BJ (cell line): ENCODE data around the gene KRTAP5-7. TPM values are rescaled to one million over a fixed set of nuclear protein-coding genes. Genes with fewer than 3 reads are reported as not detected.

Experiments used
- CTCF ChIA-PET: fragments of 350-600 bp; formaldehyde crosslinking; extraction: SDS; loops from one replicate; lab custom pipeline; 2021; ENCODE audit warnings: antibody characterized with exemption, inconsistent platforms; lab: Yijun Ruan, JAX
- POLR2A ChIA-PET: fragments of 300-600 bp; sonication (Branson Sonifier 250); formaldehyde crosslinking; extraction: SDS; loops from one replicate; lab custom pipeline; 2021; ENCODE audit warnings: antibody characterized with exemption; lab: Charles Lee
- DNase-seq: peaks from one replicate; pipeline ENCODE4 v3.0.0-alpha.2; 2011; ENCODE audit warnings: low read depth
- H3K27me3 ChIP-seq: 2 replicates; pipeline ENCODE4 v1.6.0; 2011; ENCODE audit warnings: low read length; ENCODE audit not compliant: control insufficient read depth, insufficient read depth
- H3K36me3 ChIP-seq: 2 replicates; pipeline ENCODE4 v1.5.1; 2011; ENCODE audit warnings: low read length; ENCODE audit not compliant: control insufficient read depth, insufficient read depth
- H3K4me3 ChIP-seq: 2 replicates; pipeline ENCODE4 v1.5.1; 2011; ENCODE audit warnings: low read depth, mild to moderate bottlenecking, control low read depth, low read length
- polyA plus RNA-seq: library from polyadenylated mRNA; depleted of rRNA; stranded (reverse); fragments of >200 nt; gene quantifications from 2 replicates; pipeline ENCODE4 v1.2.3, GENCODE V29; 2011
- TF ChIP-seq, protein P1 (sequence below): IDR thresholded peaks from 2 replicates; pipeline ENCODE4 v1.5.1; 2011; ENCODE audit warnings: low read depth, mild to moderate bottlenecking, control low read depth, inconsistent platforms, low read length, moderate library complexity; ENCODE audit not compliant: insufficient read depth

Gene KRTAP5-7
- polyA plus RNA-seq, 1 experiment: not detected

DNA sequence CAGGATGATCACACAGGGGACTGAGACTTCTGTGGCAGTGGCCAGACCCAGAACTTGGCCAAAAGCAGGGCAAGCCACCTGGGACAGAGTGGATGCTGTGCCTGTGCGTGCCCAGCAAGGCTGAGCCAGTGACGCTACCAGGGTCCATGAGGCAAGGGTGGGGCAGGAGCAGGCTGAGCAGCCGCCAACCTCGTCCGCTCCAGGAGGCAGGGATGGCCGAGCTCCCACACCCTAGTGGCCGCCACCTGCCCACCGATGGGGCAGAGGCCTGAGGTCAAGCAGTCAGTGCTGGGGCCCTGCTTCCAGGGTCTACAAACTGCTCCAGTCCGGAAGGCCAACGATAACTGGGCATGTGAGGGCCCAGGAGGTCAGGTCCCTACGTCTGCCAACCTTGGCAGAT is 28.4 kb downstream of the KRTAP5-7 start:
- Histone ChIP-seq H3K36me3 (no peaks in the 10 kb centered on the region), H3K4me3 (no peak overlapping the region), H3K27me3 (no peaks in the 10 kb centered on the region)
- CTCF ChIA-PET: no interaction called here
- POLR2A ChIA-PET: no interaction called here
- no peak for DNase-seq
- TF ChIP-seq, protein P1, sequence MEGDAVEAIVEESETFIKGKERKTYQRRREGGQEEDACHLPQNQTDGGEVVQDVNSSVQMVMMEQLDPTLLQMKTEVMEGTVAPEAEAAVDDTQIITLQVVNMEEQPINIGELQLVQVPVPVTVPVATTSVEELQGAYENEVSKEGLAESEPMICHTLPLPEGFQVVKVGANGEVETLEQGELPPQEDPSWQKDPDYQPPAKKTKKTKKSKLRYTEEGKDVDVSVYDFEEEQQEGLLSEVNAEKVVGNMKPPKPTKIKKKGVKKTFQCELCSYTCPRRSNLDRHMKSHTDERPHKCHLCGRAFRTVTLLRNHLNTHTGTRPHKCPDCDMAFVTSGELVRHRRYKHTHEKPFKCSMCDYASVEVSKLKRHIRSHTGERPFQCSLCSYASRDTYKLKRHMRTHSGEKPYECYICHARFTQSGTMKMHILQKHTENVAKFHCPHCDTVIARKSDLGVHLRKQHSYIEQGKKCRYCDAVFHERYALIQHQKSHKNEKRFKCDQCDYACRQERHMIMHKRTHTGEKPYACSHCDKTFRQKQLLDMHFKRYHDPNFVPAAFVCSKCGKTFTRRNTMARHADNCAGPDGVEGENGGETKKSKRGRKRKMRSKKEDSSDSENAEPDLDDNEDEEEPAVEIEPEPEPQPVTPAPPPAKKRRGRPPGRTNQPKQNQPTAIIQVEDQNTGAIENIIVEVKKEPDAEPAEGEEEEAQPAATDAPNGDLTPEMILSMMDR: no peak

DNA sequence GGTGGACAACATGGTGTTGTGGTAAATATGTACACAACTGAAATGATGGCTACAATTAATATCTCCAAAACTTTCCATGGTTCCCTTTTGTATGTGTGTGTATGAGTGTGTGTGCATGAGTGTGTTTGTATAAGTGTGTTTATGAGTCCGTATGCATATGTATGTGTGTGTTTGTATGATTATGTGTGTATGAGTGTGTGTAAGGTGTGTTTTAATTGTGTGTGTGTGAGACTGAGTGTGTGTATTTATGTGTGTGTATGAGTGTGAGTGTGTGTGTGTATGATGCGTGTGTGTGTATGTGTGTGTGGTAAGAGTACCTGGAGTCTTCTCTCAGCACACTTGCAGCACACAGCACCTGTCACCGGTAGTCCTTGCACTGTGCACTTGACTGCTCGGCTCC is 29.0 kb downstream of the KRTAP5-7 start:
- POLR2A ChIA-PET: no interaction called here
- Histone ChIP-seq H3K27me3 (no peaks in the 10 kb centered on the region), H3K4me3 (no peak overlapping the region), H3K36me3 (no peaks in the 10 kb centered on the region)
- CTCF ChIA-PET: no interaction called here
- TF ChIP-seq, protein P1: no peak
- DNase-seq: no peak

DNA sequence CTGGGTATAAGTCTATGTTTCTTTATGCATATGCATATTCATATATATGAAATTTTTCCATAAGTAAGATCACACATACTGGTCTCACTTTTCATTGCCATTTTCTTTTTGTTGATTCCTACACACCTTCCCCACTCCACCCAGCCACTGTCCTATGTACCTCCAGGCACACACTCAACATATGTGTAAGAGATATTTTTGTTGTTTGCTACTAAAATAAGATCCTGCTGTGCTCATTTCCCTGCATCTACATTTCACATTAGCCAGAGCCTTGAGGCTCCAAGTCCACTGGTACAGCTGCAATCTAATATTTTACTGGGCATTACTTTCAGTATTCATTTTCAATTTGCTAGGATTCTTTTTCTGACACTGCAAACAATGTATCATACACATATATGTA is 30.2 kb downstream of the KRTAP5-7 start:
- TF ChIP-seq, protein P1: no peak
- Histone ChIP-seq H3K36me3 (no peaks in the 10 kb centered on the region), H3K4me3 (no peak overlapping the region), H3K27me3 (no peaks in the 10 kb centered on the region)
- POLR2A ChIA-PET: no interaction called here
- no peak for DNase-seq
- CTCF ChIA-PET: no interaction called here

DNA sequence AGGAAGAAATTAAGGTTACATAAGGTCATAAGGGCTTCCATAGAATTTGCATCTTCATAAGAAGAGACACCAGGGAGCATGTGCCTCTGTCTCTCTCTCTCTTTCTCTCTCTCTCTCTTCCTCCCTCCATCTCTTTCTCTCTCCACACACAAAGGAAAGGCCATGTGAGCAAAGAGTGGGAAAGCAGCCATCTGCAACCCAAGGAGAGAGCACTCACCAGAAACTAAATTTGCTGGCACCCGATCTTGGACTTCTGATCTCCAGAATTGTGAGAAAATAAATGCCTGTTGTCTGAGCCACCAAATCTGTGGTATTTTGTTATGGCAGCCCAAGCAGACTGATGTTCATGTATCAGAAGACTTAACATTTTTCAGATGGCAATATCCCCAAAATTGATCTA is 31.9 kb downstream of the KRTAP5-7 start:
- Histone ChIP-seq H3K36me3 (no peaks in the 10 kb centered on the region), H3K27me3 (no peaks in the 10 kb centered on the region), H3K4me3 (no peak overlapping the region)
- TF ChIP-seq, protein P1: no peak
- ChIA-PET POLR2A (no interaction called here), CTCF (no interaction called here)
- DNase-seq: no peak

DNA sequence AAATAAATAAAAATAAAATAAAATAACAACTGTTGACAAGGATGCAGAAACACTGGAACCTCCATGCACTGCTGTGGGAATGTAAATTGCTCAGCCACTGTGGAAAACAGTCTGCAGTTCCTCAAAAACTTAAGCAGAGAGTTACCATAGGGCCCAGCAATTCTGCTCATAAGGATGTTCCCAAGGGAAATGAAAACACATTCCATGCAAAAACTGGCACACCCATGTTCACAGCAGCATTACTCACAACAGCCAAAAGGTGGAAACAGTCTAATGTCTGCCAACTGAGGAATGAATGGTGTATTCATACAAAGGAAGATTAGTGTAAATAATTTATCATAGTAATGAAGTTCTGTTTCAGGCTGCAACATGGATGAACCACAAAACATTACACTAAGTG is 35.1 kb downstream of the KRTAP5-7 start:
- CTCF ChIA-PET: no interaction called here
- TF ChIP-seq, protein P1: no peak

More for the DNA sequence above, 35.1 kb downstream of the KRTAP5-7 start:
- POLR2A ChIA-PET: no interaction called here
- H3K4me3 ChIP-seq: no peak overlapping the region
- no peaks in the 10 kb centered on the region for H3K27me3 ChIP-seq
- no peaks in the 10 kb centered on the region for H3K36me3 ChIP-seq
- DNase-seq: no peak
